ENCODE measurements around the gene ADD2.

The ADD2 gene

GRCh38 chr2:70683455-70683854 is 84.5 kb downstream of the ADD2 start:
- peaks cover 17 to 24% of the 10 kb centered on the region in 2 donors for H3K36me3 Mint-ChIP-seq
- H3K4me1 Mint-ChIP-seq: peaks cover 4 to 11% of the 10 kb centered on the region in 2 donors
- DNase-seq (no peak), ATAC-seq (replicated peaks) (no peak)
- no peak overlapping the region for H3K27ac Mint-ChIP-seq
- H3K4me3 Mint-ChIP-seq: no peak overlapping the region
- no peaks in the 10 kb centered on the region for H3K9me3 Mint-ChIP-seq
- no peaks in the 10 kb centered on the region for H3K27me3 Mint-ChIP-seq

- no peak overlapping the region for H3K4me3 Mint-ChIP-seq
- no peaks in the 10 kb centered on the region for H3K4me1 Mint-ChIP-seq
- ATAC-seq (replicated peaks) (no peak), DNase-seq (no peak)
- H3K36me3 Mint-ChIP-seq: peaks cover 18 to 30% of the 10 kb centered on the region in 2 donors
- H3K9me3 Mint-ChIP-seq: no peaks in the 10 kb centered on the region
- H3K27ac Mint-ChIP-seq: no peak overlapping the region
- H3K27me3 Mint-ChIP-seq: no peaks in the 10 kb centered on the region
Observed at GRCh38 chr2:70680735-70681134, 87.3 kb downstream of the ADD2 start.

- Mint-ChIP-seq H3K4me3 (no peak overlapping the region), H3K36me3 (peaks cover 21 to 35% of the 10 kb centered on the region in 2 donors), H3K9me3 (no peaks in the 10 kb centered on the region), H3K27me3 (peaks cover 0 to 5% of the 10 kb centered on the region in 2 donors), H3K4me1 (no peaks in the 10 kb centered on the region), H3K27ac (no peak overlapping the region)
- ATAC-seq (replicated peaks) (no peak), DNase-seq (no peak)
Observed at GRCh38 chr2:70679259-70679658, 88.7 kb downstream of the ADD2 start.

- ATAC-seq (replicated peaks): no peak
- no peak for DNase-seq
- H3K4me1 Mint-ChIP-seq: no peaks in the 10 kb centered on the region
- H3K9me3 Mint-ChIP-seq: no peaks in the 10 kb centered on the region
- H3K27ac Mint-ChIP-seq: no peak overlapping the region
- no peak overlapping the region for H3K4me3 Mint-ChIP-seq
- H3K27me3 Mint-ChIP-seq: peaks cover 0 to 5% of the 10 kb centered on the region in 2 donors
- H3K36me3 Mint-ChIP-seq: peaks cover 23 to 31% of the 10 kb centered on the region in 2 donors
Observed at GRCh38 chr2:70678576-70679143, 89.3 kb downstream of the ADD2 start.

GRCh38 chr2:70676301-70677035 is 91.5 kb downstream of the ADD2 start:
- Mint-ChIP-seq H3K4me3 (no peak overlapping the region), H3K4me1 (no peaks in the 10 kb centered on the region), H3K9me3 (no peaks in the 10 kb centered on the region), H3K27ac (peak overlapping the region; percentile 20), H3K36me3 (peaks cover 24 to 28% of the 10 kb centered on the region in 2 donors), H3K27me3 (peaks cover 0 to 5% of the 10 kb centered on the region in 2 donors)
- ATAC-seq (replicated peaks) (no peak), DNase-seq (no peak)

GRCh38 chr2:70675862-70676261 is 92.1 kb downstream of the ADD2 start:
- H3K27ac Mint-ChIP-seq: no peak overlapping the region
- no peak for DNase-seq
- no peak for ATAC-seq (replicated peaks)
- H3K36me3 Mint-ChIP-seq: peaks cover 24 to 28% of the 10 kb centered on the region in 2 donors
- H3K27me3 Mint-ChIP-seq: peaks cover 0 to 5% of the 10 kb centered on the region in 2 donors
- H3K4me1 Mint-ChIP-seq: no peaks in the 10 kb centered on the region
- no peak overlapping the region for H3K4me3 Mint-ChIP-seq
- H3K9me3 Mint-ChIP-seq: no peaks in the 10 kb centered on the region

GRCh38 chr2:70674636-70675430 is 93.2 kb downstream of the ADD2 start:
- no peaks in the 10 kb centered on the region for H3K4me1 Mint-ChIP-seq
- no peak overlapping the region for H3K4me3 Mint-ChIP-seq
- H3K36me3 Mint-ChIP-seq: peaks cover 26 to 28% of the 10 kb centered on the region in 2 donors
- no peak for ATAC-seq (replicated peaks)
- peaks cover 0 to 5% of the 10 kb centered on the region in 2 donors for H3K27me3 Mint-ChIP-seq
- no peak overlapping the region for H3K27ac Mint-ChIP-seq
- DNase-seq: no peak
- H3K9me3 Mint-ChIP-seq: no peaks in the 10 kb centered on the region

GRCh38 chr2:70673041-70673647 is 94.9 kb downstream of the ADD2 start:
- no peaks in the 10 kb centered on the region for H3K9me3 Mint-ChIP-seq
- no peaks in the 10 kb centered on the region for H3K4me1 Mint-ChIP-seq
- DNase-seq (no peak), ATAC-seq (replicated peaks) (no peak)
- no peak overlapping the region for H3K27ac Mint-ChIP-seq
- peaks cover 23 to 26% of the 10 kb centered on the region in 2 donors for H3K36me3 Mint-ChIP-seq
- no peak overlapping the region for H3K4me3 Mint-ChIP-seq
- peaks cover 0 to 5% of the 10 kb centered on the region in 2 donors for H3K27me3 Mint-ChIP-seq

GRCh38 chr2:70671092-70671675 is 96.8 kb downstream of the ADD2 start:
- no peak for ATAC-seq (replicated peaks)
- no peaks in the 10 kb centered on the region for H3K4me1 Mint-ChIP-seq
- H3K27ac Mint-ChIP-seq: no peak overlapping the region
- H3K9me3 Mint-ChIP-seq: no peaks in the 10 kb centered on the region
- peaks cover 0 to 5% of the 10 kb centered on the region in 2 donors for H3K27me3 Mint-ChIP-seq
- H3K36me3 Mint-ChIP-seq: peaks cover 11 to 17% of the 10 kb centered on the region in 2 donors
- no peak overlapping the region for H3K4me3 Mint-ChIP-seq
- no peak for DNase-seq

GRCh38 chr2:70670626-70671025 is 97.4 kb downstream of the ADD2 start:
- ATAC-seq (replicated peaks) (no peak), DNase-seq (no peak)
- Mint-ChIP-seq H3K4me3 (no peak overlapping the region), H3K36me3 (peaks cover 9 to 14% of the 10 kb centered on the region in 2 donors), H3K4me1 (no peaks in the 10 kb centered on the region), H3K9me3 (no peaks in the 10 kb centered on the region), H3K27ac (no peak overlapping the region), H3K27me3 (peaks cover 0 to 5% of the 10 kb centered on the region in 2 donors)

- H3K27me3 Mint-ChIP-seq: peaks cover 0 to 5% of the 10 kb centered on the region in 2 donors
- no peaks in the 10 kb centered on the region for H3K9me3 Mint-ChIP-seq
- ATAC-seq (replicated peaks): no peak
- H3K4me3 Mint-ChIP-seq: no peak overlapping the region
- H3K36me3 Mint-ChIP-seq: peaks cover 12 to 14% of the 10 kb centered on the region in 2 donors
- DNase-seq: no peak
- no peak overlapping the region for H3K27ac Mint-ChIP-seq
- no peaks in the 10 kb centered on the region for H3K4me1 Mint-ChIP-seq
Observed at GRCh38 chr2:70670202-70670601, 97.8 kb downstream of the ADD2 start.

GRCh38 chr2:70668911-70669310 is 99.1 kb downstream of the ADD2 start:
- no peak for ATAC-seq (replicated peaks)
- H3K27me3 Mint-ChIP-seq: no peaks in the 10 kb centered on the region

GRCh38 chr2:70668432-70668831 is 99.6 kb downstream of the ADD2 start:
- DNase-seq: no peak
- no peaks in the 10 kb centered on the region for H3K4me1 Mint-ChIP-seq
- no peaks in the 10 kb centered on the region for H3K27me3 Mint-ChIP-seq

More at GRCh38 chr2:70668911-70669310, 99.1 kb downstream of the ADD2 start:
- Mint-ChIP-seq H3K27ac (no peak overlapping the region), H3K36me3 (peaks cover 8 to 13% of the 10 kb centered on the region in 2 donors), H3K9me3 (no peaks in the 10 kb centered on the region), H3K4me3 (no peak overlapping the region), H3K4me1 (no peaks in the 10 kb centered on the region)
- no peak for DNase-seq

GRCh38 chr2:70664525-70664924 is 103.5 kb downstream of the ADD2 start:
- DNase-seq (no peak), ATAC-seq (replicated peaks) (no peak)
- Mint-ChIP-seq H3K36me3 (peaks cover 19 to 25% of the 10 kb centered on the region in 2 donors), H3K9me3 (no peaks in the 10 kb centered on the region), H3K4me3 (no peak overlapping the region), H3K27me3 (no peaks in the 10 kb centered on the region), H3K27ac (peak overlapping the region; percentile 15), H3K4me1 (no peaks in the 10 kb centered on the region)

More at GRCh38 chr2:70668432-70668831, 99.6 kb downstream of the ADD2 start:
- Mint-ChIP-seq H3K36me3 (peaks cover 12 to 14% of the 10 kb centered on the region in 2 donors), H3K4me3 (no peak overlapping the region), H3K27ac (no peak overlapping the region), H3K9me3 (no peaks in the 10 kb centered on the region)
- no peak for ATAC-seq (replicated peaks)
